ENCODE data around the gene ZMYND8. TPM values are rescaled to one million over a fixed set of nuclear protein-coding genes. Genes with fewer than 3 reads are reported as not detected.
"Not testable (repeated sequence)": the region's sequence is repeated elsewhere in the genome, so short reads cannot be mapped to it uniquely, and the experiment has no call there.

Gene ZMYND8
- total RNA-seq, 1 experiment from 2014 or later = 11.7 TPM

DNA sequence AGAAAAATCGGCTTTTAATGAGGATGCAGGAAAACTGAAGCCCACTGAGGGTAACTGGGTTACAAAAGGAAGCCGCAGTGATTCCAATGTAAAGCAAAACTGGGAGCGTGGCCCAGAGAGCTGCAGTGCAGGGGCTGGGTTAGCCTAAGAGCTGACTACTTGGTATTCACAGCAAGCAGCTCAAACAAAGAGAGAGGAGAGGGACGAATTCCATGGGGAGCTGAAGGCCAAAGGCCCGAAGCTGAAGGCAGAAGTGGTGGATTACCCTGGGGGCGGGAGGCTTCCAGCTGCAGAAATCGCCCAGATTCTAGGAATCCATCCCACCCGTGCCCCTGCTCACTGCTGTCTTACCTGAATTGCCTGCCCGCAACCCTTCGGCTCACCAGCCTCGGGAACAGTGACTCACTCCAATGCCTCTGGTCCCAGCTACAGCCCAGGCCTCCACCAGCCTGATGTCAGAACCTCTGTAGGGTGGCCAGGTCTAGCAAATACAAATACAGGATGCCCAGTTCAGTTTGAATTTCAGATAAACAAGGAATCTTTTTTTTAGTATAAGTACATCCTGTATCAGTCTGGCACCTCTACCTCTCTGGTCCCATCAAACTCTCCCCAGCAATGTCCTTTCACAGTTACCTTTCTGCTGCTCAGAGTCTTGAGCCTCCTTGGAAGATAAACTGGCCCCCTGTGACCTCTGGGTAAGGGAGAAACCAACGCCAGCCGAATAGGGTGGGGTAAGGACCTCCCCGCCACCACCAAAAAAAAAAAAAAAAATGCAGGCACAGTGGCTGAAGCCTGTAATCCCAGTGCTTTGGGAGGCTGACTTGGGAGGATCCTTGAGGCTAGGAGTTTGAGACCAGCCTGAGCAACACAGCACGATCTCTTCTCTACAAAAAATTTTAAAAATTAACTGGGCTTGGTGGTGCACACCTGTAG, 14.6 kb upstream of the ZMYND8 start:
- no peak for DNase-seq (ENCODE audit: low spot score)

DNA sequence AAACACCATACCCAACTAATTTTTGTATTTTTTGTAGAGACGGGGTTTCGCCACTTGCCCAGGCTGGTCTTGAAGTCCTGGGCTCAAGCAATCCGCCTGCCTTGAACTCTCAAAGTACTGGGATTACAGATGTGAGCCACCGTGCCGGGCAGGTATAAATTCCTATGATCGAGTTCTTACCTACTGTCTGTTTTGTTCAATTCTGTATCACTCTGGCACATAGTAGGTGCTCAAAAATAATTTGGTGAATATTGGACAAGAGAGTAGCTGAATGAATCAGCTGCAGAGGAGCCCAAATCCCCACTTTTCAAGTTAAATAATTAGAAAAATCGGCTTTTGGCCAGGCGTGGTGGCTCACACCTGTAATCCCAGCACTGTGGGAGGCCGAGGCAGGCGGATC, 13.7 kb upstream of the ZMYND8 start:
- DNase-seq (ENCODE audit: low spot score) = no peak

DNA sequence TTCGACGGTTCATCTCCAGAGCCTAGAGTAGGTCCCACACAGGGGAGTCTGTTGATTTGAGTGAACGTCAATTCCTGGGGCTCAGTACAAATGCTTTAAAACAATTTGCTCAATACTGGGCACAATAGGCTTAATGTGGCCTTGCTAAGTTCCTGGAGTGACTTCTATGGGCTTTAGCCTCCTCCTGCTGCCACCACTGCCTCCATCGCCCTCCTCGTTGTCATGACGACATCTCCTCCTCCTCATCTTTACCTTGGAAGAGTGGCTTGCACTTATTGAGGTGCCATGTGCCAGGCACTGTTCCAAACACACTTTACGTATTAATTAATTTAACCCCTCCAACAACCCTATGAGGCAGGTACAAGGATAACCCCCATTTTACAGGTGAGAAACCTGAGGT, 11.8 kb upstream of the ZMYND8 start:
- no peak for DNase-seq (ENCODE audit: low spot score)

DNA sequence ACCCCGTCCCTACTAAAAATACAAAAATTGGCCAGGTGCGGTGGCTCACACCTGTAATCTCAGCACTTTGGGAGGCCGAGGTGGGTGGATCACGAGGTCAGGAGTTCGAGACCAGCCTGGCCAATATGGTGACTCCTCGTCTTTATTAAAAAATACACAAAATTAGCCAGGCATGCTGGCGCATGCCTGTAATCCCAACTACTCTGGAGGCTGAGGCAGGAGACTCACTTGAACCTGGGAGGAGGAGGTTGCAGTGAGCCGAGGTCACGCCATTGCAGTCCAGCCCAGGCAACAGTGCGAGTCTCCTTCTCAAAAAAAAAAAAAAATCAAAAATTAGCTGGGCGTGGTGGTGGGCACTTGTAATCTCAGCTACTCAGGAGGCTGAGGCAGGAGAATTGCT, 9.8 kb upstream of the ZMYND8 start:
- not testable (repeated sequence) for DNase-seq (ENCODE audit: low spot score)

DNA sequence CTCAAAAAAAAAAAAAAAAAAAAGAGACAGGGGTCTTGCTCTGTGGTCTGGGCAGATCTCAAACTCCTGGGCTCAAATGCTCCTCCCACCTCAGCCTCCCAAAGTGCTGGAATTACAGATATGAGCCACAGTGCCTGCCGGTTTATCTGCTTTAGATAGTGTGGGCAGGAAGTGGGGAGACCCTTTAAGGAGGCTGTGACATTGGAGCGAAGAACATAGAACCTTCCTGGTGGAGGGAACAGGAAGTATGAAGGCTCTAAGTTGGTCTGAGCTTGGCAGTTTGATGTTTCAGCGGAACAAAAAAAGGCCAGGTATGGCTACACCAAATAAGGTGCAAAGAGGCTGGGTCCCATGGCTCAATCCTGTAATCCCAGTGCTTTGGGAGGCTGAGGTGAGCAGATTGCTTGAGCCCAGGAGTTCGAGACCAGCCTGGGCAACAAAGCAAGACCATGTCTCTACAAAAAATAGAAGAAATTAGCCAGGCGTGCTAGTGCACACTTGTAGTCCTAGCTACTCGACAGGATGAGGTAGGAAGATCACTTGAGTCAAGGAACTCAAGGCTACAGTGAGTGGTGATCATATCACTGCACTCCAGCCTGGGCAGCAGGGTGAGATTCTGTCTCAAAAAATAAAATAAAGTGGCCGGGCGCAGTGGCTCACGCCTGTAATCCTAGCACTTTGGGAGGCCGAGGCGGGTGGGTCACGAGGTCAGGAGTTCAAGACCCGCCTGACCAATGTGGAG, 8.7 kb upstream of the ZMYND8 start:
- DNase-seq (ENCODE audit: low spot score) = no peak

DNA sequence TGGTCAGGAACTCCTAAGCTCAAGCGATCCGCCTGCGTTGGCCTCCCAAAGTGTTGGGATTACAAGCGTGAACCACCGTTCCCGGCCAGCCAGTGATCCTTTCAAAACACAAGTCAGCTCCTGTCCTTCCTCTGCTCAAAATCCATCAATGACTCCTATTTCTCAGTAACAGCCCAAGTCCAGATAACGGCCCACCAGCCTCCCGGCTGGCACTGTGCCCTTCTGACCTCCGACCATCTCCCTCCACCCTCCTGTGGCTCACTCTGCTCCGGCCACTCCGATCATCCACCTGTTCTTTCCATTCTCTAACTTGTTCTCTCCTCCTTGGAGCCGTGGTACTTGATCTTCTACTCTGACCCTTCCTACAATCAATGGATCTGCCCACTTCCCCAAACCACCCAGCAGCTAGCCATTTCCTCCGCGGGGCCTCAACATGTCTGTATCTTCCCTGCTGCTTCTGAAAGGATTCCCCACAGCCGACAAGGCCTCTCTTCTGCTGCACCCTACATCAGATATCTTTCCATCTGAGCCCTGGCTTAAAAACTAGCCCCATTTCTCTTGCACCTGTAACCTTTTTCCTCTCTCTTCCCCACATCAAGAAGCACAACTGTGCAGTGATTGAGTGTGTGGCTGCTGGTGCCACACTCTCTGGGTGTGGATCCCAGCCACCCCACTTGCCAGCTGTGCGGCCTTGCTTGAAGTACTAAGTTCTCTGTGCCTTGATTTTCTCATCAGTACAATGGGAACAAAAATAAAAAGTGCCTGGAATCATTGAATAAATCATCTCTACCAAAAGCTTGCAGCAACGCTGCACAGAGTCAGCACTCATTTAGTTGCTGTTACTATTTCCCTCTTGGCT, 6.1 kb upstream of the ZMYND8 start:
- DNase-seq (ENCODE audit: low spot score) = no peak

DNA sequence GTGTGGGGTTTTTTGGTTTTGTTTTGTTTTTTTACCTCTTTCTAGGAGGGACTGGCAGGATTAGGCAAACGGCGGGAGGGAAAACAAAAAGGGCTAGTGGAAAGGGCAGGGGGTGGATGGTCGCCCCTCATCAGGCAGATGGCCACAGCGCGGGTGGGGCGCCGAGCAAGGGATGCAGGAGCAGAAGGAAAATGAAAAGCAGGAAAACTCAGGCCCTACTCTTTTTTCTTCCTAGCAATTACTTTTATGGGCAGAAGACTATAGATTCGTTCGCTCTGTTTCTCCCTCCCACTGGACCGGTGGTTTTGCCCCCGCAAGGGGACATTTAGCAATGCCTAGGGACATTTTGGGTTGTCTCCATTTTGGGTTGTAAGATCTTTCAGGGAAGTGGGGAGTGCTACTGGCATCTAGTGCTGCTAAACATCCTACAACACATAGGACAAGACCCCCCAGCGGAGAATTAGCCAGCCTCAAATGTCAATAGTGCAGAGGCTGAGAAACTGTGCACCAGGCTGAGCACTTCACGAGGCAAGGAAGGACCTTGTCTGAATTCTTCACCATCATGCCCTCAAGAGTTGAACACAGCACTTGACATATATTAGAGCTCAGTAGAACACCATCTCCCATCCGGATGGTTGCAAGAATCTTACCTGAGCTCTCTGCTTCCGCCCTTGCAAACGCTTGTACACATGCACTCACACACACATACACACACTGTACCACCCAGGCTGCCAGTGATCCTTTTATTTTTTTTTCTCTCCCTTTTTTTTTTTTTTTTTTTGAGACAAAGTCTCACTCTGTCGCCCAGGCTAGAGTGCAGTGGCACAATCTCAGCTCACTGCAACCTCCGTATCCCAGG, 4.8 kb upstream of the ZMYND8 start:
- no peak for DNase-seq (ENCODE audit: low spot score)

DNA sequence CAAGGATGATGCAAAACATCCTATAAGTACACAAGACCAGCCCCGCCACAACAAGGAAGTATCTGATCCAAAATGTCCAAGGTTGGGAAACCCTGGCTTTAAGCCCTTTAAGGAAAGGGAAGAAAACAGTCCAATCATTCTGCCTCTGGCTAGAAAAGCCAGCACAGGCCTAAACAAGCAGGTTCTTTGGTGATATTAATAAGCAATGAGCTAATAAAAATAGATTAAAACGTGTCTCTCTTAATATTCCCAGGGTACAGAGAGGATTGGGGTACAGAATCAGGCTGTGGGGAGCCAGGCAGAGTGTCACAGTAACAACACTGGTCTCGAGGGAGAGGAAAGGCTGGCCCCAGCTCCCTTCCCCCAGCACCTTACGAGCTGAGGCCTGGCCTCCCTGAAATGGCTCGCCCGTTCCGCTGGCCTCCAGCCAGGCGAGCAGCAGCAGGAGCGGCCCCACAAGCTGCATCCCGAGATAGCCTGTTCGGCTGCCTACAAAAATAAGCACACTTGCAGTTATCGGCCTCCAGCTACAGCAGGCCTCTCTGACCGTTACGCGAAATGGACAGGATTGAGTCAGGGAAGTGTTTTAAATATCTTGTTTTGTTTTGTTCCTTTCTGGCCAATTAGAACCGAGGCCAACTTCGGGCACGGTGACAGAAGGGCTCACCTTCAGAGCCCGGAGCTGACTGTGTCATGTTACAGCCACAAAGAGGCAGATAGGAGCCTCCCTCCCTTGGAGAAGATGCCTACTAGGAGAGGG, 4.0 kb upstream of the ZMYND8 start:
- peak; percentile 98 for DNase-seq (ENCODE audit: low spot score)

DNA sequence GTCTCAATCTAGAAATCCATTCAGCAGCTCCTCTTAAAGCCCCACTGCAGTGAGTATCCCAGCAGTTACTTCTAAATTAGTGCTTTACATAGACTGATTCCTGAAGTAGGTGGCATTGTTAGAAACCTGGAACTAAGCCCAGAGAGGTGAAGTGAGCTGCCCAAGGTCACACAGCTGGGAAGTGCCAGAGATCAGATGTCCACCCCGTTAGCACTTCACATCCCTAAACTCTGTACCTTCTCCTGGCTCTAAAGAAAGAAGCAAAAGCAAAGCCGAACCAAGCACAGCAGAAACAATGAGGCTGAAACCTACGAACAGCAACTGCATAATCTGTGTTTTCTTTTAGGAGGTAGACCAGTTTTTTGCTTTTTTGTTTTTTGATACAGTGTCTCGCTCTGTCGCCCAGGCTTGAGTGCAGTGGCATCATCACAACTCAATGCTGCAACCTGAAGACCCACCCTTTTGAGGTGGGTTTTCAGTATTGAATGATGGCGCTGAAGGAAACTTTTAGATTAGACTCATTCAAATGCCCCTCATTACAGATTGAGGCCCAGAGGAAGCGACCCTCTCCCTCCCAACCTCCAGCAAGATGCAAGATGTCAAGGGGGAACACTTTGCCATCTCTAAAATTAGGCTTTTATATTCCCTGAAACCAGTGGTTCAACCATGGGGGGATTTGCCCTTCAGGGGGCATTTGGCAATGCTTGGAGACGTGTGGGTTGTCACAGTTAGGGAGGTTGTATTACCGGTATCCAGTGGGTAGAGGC, 3.2 kb upstream of the ZMYND8 start:
- no peak for DNase-seq (ENCODE audit: low spot score)

DNA sequence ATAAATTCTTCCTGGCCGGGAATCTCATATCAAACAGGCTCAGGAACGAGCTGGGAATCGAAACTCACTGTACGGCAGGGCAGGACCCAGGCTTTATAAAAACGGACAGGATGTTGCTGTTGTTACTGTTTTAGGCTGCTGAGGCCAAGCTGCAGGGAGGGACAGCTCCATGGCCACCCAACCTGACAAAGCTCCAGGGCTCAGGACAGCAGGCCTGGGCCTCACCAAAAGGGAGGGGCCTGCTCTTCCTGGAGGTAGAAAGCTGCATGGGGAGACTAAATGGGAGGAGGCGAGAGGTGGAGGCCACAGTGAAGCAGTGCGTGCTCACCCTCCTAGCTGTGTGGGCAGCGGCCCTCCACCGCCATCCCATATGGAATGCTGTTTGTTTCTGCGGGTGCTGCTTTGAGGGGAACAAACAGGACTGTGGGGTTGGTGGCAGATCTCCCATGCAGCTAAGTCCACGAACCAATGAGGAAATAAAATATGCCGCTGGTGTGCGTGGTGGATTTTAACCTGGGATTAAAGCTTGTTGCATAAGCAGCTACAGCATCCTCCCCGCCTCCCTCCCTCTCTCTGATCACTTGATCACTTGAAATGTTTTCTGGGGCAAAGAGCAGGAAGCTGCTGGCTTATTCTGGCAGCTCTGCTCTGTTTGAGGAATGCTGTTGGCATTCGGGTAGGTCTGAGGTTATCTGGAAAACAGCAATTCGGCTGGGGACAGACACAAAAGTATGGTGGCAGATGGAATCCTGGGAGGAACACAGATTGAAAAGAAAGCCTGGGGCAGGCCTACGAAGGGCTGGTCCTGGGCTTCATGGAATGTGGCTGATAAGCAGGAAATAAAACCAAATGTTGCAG, 2.4 kb upstream of the ZMYND8 start:
- DNase-seq (ENCODE audit: low spot score) = peak; percentile 97

DNA sequence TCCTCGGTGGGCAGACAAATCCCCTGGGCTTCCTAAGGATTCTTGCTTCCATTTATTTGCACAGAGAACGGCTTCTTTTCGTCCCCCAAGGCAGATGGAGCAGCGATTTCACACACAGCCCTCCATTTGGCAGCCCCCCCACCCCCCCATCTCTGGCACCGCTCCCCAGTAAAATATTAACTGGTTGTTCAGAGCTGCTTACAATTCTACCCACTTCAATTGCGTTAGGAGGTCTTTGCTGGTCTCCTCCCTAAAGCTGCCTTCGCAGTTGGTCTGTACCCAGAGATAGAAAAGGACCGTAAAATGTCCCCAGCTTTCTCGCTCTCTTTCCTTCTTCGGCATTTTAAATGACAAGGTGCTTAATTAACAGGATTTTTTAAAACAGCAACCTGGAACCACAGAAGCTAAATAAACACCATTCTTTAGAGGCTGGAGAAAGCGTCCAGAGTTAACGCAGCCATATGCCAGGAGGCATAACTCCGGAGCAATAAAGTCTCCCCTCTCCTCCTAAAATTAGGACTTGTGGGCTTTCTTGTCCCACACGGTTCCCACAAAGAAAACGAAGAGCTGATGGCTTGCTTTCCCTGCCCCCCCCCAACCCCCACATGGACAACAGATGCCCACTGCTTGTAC, 1.7 kb upstream of the ZMYND8 start:
- no peak for DNase-seq (ENCODE audit: low spot score)

DNA sequence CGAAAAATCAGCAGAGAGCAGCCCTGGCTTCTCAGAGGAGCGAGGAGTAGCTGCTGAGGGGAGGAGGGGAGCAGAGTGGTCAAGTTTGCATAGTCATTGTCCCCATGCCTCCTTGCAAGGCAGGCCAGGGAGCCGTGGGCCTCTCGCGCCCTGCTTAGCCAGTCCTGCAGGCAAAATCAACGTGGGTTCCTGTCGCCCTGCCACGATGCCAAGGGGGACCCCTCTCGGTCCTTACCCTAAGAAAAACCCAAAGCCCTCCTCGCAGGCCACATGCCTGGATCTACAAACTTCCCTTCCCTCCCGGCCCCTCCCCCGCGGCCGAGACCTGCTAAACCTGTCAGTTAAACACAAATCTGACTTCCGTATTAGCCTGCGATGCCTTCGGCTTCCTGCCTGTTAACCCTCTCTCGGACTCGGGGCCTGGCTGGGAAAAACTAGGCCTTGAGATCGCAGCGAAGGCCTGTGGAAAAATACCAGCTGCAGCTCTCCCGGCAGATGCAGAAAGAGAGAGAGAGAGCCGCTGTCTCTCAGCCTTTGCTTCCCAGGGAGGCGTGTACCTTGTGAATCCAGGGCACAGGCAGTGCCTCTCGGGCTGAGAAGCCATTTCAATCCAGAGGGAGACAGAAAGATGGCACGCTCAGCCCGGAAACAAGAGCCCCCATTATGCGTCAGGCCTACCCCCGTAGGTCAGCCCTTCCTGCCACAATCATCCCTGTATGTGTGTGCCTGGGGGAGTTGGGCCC, 968 bp upstream of the ZMYND8 start:
- DNase-seq (ENCODE audit: low spot score) = peak; percentile 79

DNA sequence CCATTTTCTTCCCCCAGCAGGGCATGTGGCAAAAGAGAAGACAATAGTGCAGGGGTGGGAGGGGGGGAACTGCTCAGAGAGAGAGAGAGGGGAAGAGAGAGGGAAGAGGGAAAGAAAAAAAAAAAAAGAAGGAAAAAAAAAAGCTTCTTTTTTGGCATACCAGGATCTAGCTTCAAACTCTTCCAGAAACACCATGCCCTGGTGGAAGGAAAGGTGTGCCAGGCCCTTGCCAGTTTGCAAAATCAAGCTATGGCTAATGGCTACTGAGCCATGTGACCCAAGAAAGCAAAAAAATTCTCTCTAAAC, 326 bp downstream of the ZMYND8 start:
- DNase-seq (ENCODE audit: low spot score) = no peak

DNA sequence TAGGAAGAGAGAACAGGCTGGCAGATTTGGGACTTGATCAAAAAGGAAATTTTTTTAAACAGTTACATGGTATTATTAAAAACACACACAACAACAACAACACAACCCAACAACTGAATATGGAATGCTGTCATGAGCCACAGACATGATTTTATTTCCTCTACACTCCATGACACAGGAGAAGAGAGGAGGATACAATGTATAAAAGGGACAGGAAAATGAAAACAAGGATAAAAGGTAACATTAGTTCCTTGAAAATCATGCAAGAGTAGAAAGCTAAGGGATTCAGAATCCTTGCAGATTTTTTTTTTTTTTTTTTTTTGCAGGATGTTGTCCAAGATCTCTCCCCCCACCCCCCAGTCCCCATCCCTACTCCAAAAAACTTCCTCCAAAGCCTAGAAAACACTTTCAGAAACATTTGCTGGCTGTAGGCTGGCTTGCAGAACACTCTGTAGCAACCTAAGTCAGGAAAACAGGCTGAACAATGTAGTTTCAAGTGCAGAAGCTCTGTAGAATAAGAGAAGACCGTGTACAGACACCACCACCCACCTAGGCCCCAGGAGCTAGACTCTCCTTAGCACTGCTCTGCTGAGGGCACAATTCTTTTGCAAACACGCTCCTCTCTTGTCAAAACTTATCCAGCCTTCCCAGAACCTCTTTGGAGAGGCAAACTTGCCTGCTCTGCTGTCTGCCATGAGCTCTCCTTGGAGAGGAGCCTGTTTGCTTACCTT, 845 bp downstream of the ZMYND8 start:
- DNase-seq (ENCODE audit: low spot score) = no peak

DNA sequence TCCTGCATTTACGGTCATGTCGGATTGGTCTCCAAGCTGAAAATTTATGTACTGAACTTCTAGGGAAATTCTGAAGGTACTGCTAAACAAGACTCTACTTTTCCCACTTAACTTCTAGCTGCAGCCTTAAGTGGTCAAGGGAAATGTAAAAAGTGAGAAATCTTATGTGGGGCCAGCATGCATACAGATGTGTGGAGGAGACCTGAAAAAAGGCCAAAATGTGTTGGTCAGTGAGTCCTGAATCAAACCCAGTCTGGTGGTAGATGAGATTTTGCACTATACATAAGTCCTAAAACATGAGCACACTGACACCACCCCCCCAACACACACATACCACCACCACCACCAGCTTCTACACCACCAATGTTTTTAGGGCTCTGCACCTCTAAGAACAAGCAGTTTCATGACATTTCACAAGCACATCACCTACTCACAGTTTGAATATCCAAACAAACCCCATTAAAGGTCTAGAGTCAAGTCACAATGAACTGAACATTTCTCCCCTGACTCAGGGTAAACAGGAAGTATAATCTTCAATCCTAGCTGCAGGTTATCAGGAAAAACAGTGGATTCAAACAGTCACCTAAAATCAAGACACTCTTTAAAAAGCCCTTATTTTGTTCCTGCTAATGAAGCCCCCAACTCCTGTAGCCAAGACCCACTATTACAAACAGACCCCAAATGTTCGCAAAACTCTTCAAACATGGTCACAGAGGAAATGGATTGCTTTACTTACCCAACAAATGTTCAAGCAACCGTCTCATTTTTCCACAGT, 1.6 kb downstream of the ZMYND8 start:
- DNase-seq (ENCODE audit: low spot score) = no peak

DNA sequence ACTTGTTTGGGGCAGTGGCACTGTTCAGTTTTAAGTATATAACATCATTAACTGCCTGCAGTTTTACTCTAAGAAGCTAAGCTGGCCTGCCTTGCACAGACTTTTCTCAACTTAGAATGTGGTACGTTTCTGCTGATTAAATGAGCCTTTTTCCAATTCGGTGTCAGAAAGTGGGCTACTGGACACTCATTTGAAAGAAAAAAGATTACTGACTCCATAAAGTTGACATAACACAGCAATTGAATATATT, 2.1 kb downstream of the ZMYND8 start:
- no peak for DNase-seq (ENCODE audit: low spot score)
